ENCODE data around the gene AGBL1.

The AGBL1 gene

GRCh38 chr15:86846036-86846435 lies 766.4 kb downstream of the AGBL1 start:
- no peak for TF ChIP-seq CTCF (IDR thresholded peaks at IDR 0.05; ENCODE audit: insufficient read depth, missing control alignments)
- FAIRE-seq (no peak), DNase-seq (ENCODE audit: insufficient read length, low spot score) (no peak)

- DNase-seq (ENCODE audit: insufficient read length, low spot score), result no peak
- no peak for FAIRE-seq
- TF ChIP-seq CTCF (IDR thresholded peaks at IDR 0.05; ENCODE audit: insufficient read depth, missing control alignments), result no peak
These were observed 769.5 kb downstream of the AGBL1 start for GRCh38 chr15:86849136-86849535.

GRCh38 chr15:86849558-86850285 lies 770.1 kb downstream of the AGBL1 start:
- no peak for TF ChIP-seq CTCF (IDR thresholded peaks at IDR 0.05; ENCODE audit: insufficient read depth, missing control alignments)
- no peak for DNase-seq (ENCODE audit: insufficient read length, low spot score)
- no peak for FAIRE-seq

- TF ChIP-seq CTCF (IDR thresholded peaks at IDR 0.05; ENCODE audit: insufficient read depth, missing control alignments), result no peak
- FAIRE-seq (no peak), DNase-seq (ENCODE audit: insufficient read length, low spot score) (no peak)
These were observed 771.3 kb downstream of the AGBL1 start for GRCh38 chr15:86850939-86851338.

- FAIRE-seq (no peak), DNase-seq (ENCODE audit: insufficient read length, low spot score) (no peak)
- TF ChIP-seq CTCF (IDR thresholded peaks at IDR 0.05; ENCODE audit: insufficient read depth, missing control alignments), result no peak
These were observed 773.1 kb downstream of the AGBL1 start for GRCh38 chr15:86852741-86853140.

- no peak for FAIRE-seq
- TF ChIP-seq CTCF (IDR thresholded peaks at IDR 0.05; ENCODE audit: insufficient read depth, missing control alignments), result no peak
- DNase-seq (ENCODE audit: insufficient read length, low spot score), result no peak
These were observed 774.5 kb downstream of the AGBL1 start for GRCh38 chr15:86854176-86854575.
